Endothelial cell of umbilical vein (primary cell): ENCODE data around the gene DSCAML1. TPM values are rescaled to one million over a fixed set of nuclear protein-coding genes. Genes with fewer than 3 reads are reported as not detected.

ENCODE experiments used
- BruUV-seq: library from RNA; stranded (reverse); fragments of 400-500 nt; replicated peaks from 2 replicates; lab custom pipeline; 2021; lab: Mats Ljungman, UMichigan
- CTCF ChIA-PET: fragments of 300-600, 350-600 bp; sonication (Branson Sonifier 250); formaldehyde crosslinking; loops from one replicate; lab custom pipeline; 2021; ENCODE audit warnings: antibody characterized with exemption, inconsistent platforms; lab: Charles Lee
- POLR2A ChIA-PET: fragments of 300-600, 350-600 bp; sonication (Branson Sonifier 250); formaldehyde crosslinking; loops from one replicate; lab custom pipeline; 2021; ENCODE audit warnings: antibody characterized with exemption, inconsistent platforms; lab: Charles Lee
- DNase-seq: peaks from one replicate; pipeline ENCODE4 v3.0.0-alpha.2; 2011; ENCODE audit warnings: low read depth, low spot score
- FAIRE-seq: peaks from 2 replicates; lab custom pipeline; 2011; peaks lifted over from hg19 to GRCh38; lab: Jason Lieb, UNC
- H2AFZ ChIP-seq: 2 replicates; pipeline ENCODE4 v1.6.0; 2012; ENCODE audit warnings: low read depth, low read length, control low read depth, inconsistent platforms
- H3K27ac ChIP-seq: 2 replicates; pipeline ENCODE4 v1.5.1; 2011; ENCODE audit warnings: low read depth, mild to moderate bottlenecking, control low read depth, low read length, moderate library complexity; ENCODE audit not compliant: insufficient read depth
- H3K27me3 ChIP-seq, 2 experiments: 2 replicates each; pipeline versions ENCODE4 v1.6.0 to v1.6.1; 2011; ENCODE audit warnings: low read length in 2 of 2, mixed read lengths in 1 of 2; ENCODE audit not compliant: control insufficient read depth in 2 of 2, insufficient read depth in 2 of 2
- H3K36me3 ChIP-seq, 2 experiments: 2 replicates in 1 of 2; 3 replicates in 1 of 2; pipeline ENCODE4 v1.5.1; 2011; ENCODE audit warnings: low read length in 2 of 2, mild to moderate bottlenecking in 1 of 2, moderate library complexity in 1 of 2; ENCODE audit not compliant: control insufficient read depth in 2 of 2, insufficient read depth in 2 of 2; ENCODE audit errors: extremely low read depth in 1 of 2
- H3K4me1 ChIP-seq: 3 replicates; pipeline ENCODE4 v1.5.1; 2011; ENCODE audit warnings: mild to moderate bottlenecking, low read length; ENCODE audit not compliant: control insufficient read depth, insufficient read depth; ENCODE audit errors: extremely low read depth
- H3K4me2 ChIP-seq: 2 replicates; pipeline ENCODE4 v1.6.1; 2011; ENCODE audit warnings: low read length, control low read depth, mixed read lengths; ENCODE audit not compliant: insufficient read depth
- H3K4me3 ChIP-seq, 3 experiments: fragments of 200-600 bp in 1 of 3; sonication (generic), shearing (Covaris generic) in 1 of 3; replicated peaks in 1 of 3; 2 replicates each; pipeline ENCODE4 v1.5.1; 2011 to 2016; ENCODE audit warnings: control low read depth in 3 of 3, low read length in 3 of 3, mild to moderate bottlenecking in 2 of 3, inconsistent platforms in 1 of 3, low read depth in 1 of 3, moderate library complexity in 1 of 3; ENCODE audit not compliant: insufficient read depth in 1 of 3
- H3K79me2 ChIP-seq: 2 replicates; pipeline ENCODE4 v1.6.0; 2012; ENCODE audit warnings: low read length, inconsistent platforms; ENCODE audit not compliant: control insufficient read depth, insufficient read depth
- H3K9ac ChIP-seq: replicated peaks from 2 replicates; pipeline ENCODE3; 2011; ENCODE audit warnings: low read length, control low read depth; ENCODE audit not compliant: insufficient read depth; ENCODE audit errors: extremely low read depth
- H3K9me1 ChIP-seq: replicated peaks from 3 replicates; pipeline ENCODE4 v1.6.0; 2011; ENCODE audit warnings: mild to moderate bottlenecking, low read length; ENCODE audit not compliant: control insufficient read depth, insufficient read depth; ENCODE audit errors: extremely low read depth
- H3K9me3 ChIP-seq: replicated peaks from 2 replicates; pipeline ENCODE4 v1.5.1; 2012; ENCODE audit warnings: low read length, inconsistent platforms; ENCODE audit not compliant: control insufficient read depth, insufficient read depth
- H4K20me1 ChIP-seq: replicated peaks from 2 replicates; pipeline ENCODE3; 2011; ENCODE audit warnings: mild to moderate bottlenecking, low read length; ENCODE audit not compliant: control insufficient read depth, insufficient read depth; ENCODE audit errors: extremely low read depth
- CTCF ChIP-seq, 2 donors: IDR thresholded peaks; 1 replicate in 1 of 2; 2 replicates in 1 of 2; pipeline ENCODE4 v1.5.1; 2011; ENCODE audit warnings: low read length in 2 of 2, mild to moderate bottlenecking in 2 of 2, moderate library complexity in 2 of 2, control low read depth in 1 of 2, inconsistent platforms in 1 of 2, low read depth in 1 of 2; ENCODE audit not compliant: insufficient read depth in 1 of 2; ENCODE audit errors: extremely low read depth in 1 of 2
- EZH2 ChIP-seq: IDR thresholded peaks from 2 replicates; pipeline ENCODE4 v1.6.1; 2012; ENCODE audit warnings: borderline replicate concordance, low read depth, mild to moderate bottlenecking, moderate library complexity, low read length, inconsistent platforms; ENCODE audit not compliant: severe bottlenecking
- FOS ChIP-seq: IDR thresholded peaks from 2 replicates; pipeline ENCODE4 v1.6.1; 2011; ENCODE audit warnings: mild to moderate bottlenecking, low read length, moderate library complexity, borderline replicate concordance; ENCODE audit not compliant: insufficient read depth
- GATA2 ChIP-seq: IDR thresholded peaks from 2 replicates; pipeline ENCODE4 v1.7.0; 2011; ENCODE audit warnings: low read depth, mild to moderate bottlenecking, moderate library complexity, mixed read lengths, low read length; ENCODE audit not compliant: insufficient read length, insufficient read depth
- JUN ChIP-seq: IDR thresholded peaks from 2 replicates; pipeline ENCODE4 v1.6.1; 2011; ENCODE audit warnings: borderline replicate concordance, low read depth; ENCODE audit not compliant: insufficient read length, insufficient read depth
- MAX ChIP-seq: IDR thresholded peaks from 2 replicates; pipeline ENCODE4 v1.6.1; 2011; ENCODE audit not compliant: insufficient read depth, insufficient read length
- MYC ChIP-seq: IDR thresholded peaks from one replicate; pipeline ENCODE4 v1.6.1; 2011; ENCODE audit warnings: mild to moderate bottlenecking, low read depth, low read length
- POLR2A ChIP-seq: IDR thresholded peaks from 2 replicates; pipeline ENCODE4 v1.6.1; 2012; ENCODE audit warnings: low read depth, mild to moderate bottlenecking, control low read depth, low read length
- POLR2AphosphoS5 ChIP-seq: IDR thresholded peaks from 2 replicates; pipeline ENCODE4 v1.6.1; 2012; ENCODE audit warnings: low read depth, mild to moderate bottlenecking, control low read depth, low read length, moderate library complexity; ENCODE audit not compliant: insufficient read depth
- dilution Hi-C: fragments of 300-500 bp; cut with MboI; formaldehyde crosslinking; loops from one replicate; pipeline ENCODE4 v1.15.0; 2019; ENCODE audit warnings: low sequenced_read_pairs; ENCODE audit not compliant: extremely low pct_ligation_motif_present
- intact Hi-C: fragments of 100-400 bp; cut with micrococcal nuclease; formaldehyde crosslinking; loops from one replicate; pipeline ENCODE4 v1.10.0; 2022
- polyA plus RNA-seq, 4 experiments: library from polyadenylated mRNA; depleted of rRNA in 3 of 4; stranded (reverse) in 3 of 4; unstranded in 1 of 4; fragments of >200 nt; gene quantifications; 2 replicates each; pipeline versions ENCODE4 v1.2.1 to v1.2.3, GENCODE V29; 2011 to 2012; ENCODE audit warnings: missing spikeins in 1 of 4
- total RNA-seq: library from RNA; stranded (reverse); gene quantifications from 2 replicates; pipeline ENCODE4 v1.2.3, GENCODE V29; 2021

Gene DSCAML1
- total and polyA plus RNA-seq, 2 donors (not counting 3 experiments of a cell fraction or from before 2014, with no cell fraction given) = not detected

GRCh38 chr11:117662255-117662654 lies 134.8 kb downstream of the DSCAML1 start:
- Histone ChIP-seq H3K9me3 (no peaks in the 10 kb centered on the region), H3K4me3 (no peak overlapping the region)
- POLR2A ChIA-PET = no interaction called here

More at GRCh38 chr11:117662255-117662654, 134.8 kb downstream of the DSCAML1 start:
- H3K36me3 ChIP-seq = no peaks in the 10 kb centered on the region
- no TSS peak for BruUV-seq
- no peak overlapping the region for H3K27ac ChIP-seq
- no peak overlapping the region for H3K9ac ChIP-seq
- TF ChIP-seq EZH2 (no peak), MAX (no peak), FOS (no peak), POLR2A (no peak), POLR2AphosphoS5 (no peak), CTCF (IDR thresholded peaks at IDR 0.05; ENCODE audit: extremely low read depth in 1 of 2, insufficient read depth in 1 of 2, low read depth in 1 of 2, low read length in 2 of 2) (no peak), JUN (no peak), GATA2 (no peak), MYC (no peak)
- dilution Hi-C loops = no loop called here
- FAIRE-seq = no peak
- DNase-seq = no peak
- H3K9me1 ChIP-seq = no peaks in the 10 kb centered on the region
- H3K4me1 ChIP-seq = no peaks in the 10 kb centered on the region
- no peak overlapping the region for H2AFZ ChIP-seq
- no peak overlapping the region for H3K4me2 ChIP-seq
- CTCF ChIA-PET = no interaction called here
- H4K20me1 ChIP-seq = no peaks in the 10 kb centered on the region
- intact Hi-C loops = no loop called here
- no peaks in the 10 kb centered on the region for H3K79me2 ChIP-seq
- H3K27me3 ChIP-seq = peaks cover 0 to 2% of the 10 kb centered on the region in 2 experiments
